K562 (cell line): ENCODE results near the gene RERE. TPM values are rescaled to one million over a fixed set of nuclear protein-coding genes. Genes with fewer than 3 reads are reported as not detected.

Experiments used
- ATAC-seq: fragments of 200-7000 bp; cut with Tn5 transposase; 3 replicates; pipeline ENCODE4 v1.9.1; 2020; ENCODE audit warnings: moderate library complexity
- BruUV-seq: library from RNA; stranded (reverse); fragments of 400-500 nt; replicated peaks from 2 replicates; lab custom pipeline; 2021; lab: Mats Ljungman, UMichigan
- CTCF ChIA-PET: fragments of 300-600 bp; formaldehyde crosslinking; extraction: SDS; loops from one replicate; lab custom pipeline; 2021; ENCODE audit warnings: low intra/inter-chr PET ratio; lab: Yijun Ruan, JAX
- POLR2A ChIA-PET: fragments of 300-600, 350-650 bp; sonication (Branson Sonifier 250); formaldehyde crosslinking; extraction: SDS; loops from one replicate; lab custom pipeline; 2021; ENCODE audit warnings: antibody characterized with exemption, inconsistent platforms; lab: Yijun Ruan, JAX
- DNase-seq, 4 experiments: peaks; one replicate each; pipeline versions ENCODE4 v3.0.0 to v3.0.0-alpha.2; 2011 to 2018; ENCODE audit warnings: low spot score in 3 of 4, mixed read lengths in 3 of 4; ENCODE audit errors: extremely low read depth in 1 of 4
- FAIRE-seq: peaks from 2 replicates; lab custom pipeline; 2011; peaks lifted over from hg19 to GRCh38; lab: Jason Lieb, UNC
- H2AFZ ChIP-seq: 2 replicates; pipeline ENCODE4 v1.6.0; 2011; ENCODE audit warnings: low read depth, low read length, control low read depth, inconsistent platforms
- H3K27ac ChIP-seq: fragments of 200-600 bp; 3 replicates; pipeline ENCODE4 v1.8.0; 2011; ENCODE audit warnings: low read depth, mild to moderate bottlenecking, control low read depth, inconsistent platforms, low read length, moderate library complexity, mixed read lengths; ENCODE audit errors: extremely low read depth
- H3K27me3 ChIP-seq, 2 experiments: fragments of 300-600 bp in 1 of 2; 2 replicates in 1 of 2; 3 replicates in 1 of 2; pipeline versions ENCODE4 v1.6.0 to v1.8.0; 2011; ENCODE audit warnings: inconsistent platforms in 2 of 2, low read length in 2 of 2, mild to moderate bottlenecking in 1 of 2, mixed read lengths in 1 of 2, moderate library complexity in 1 of 2; ENCODE audit not compliant: control insufficient read depth in 2 of 2, insufficient read depth in 2 of 2
- H3K36me3 ChIP-seq: fragments of 300-600 bp; 3 replicates; pipeline ENCODE4 v1.8.0; 2011; ENCODE audit warnings: mild to moderate bottlenecking, low read length, inconsistent platforms; ENCODE audit not compliant: control insufficient read depth, insufficient read depth
- H3K4me1 ChIP-seq, 2 experiments: fragments of 200-600 bp in 1 of 2; replicated peaks in 1 of 2; 2 replicates in 1 of 2; 3 replicates in 1 of 2; pipeline versions ENCODE4 v1.5.1 to v1.8.0; 2011; ENCODE audit warnings: inconsistent platforms in 2 of 2, low read length in 2 of 2, mild to moderate bottlenecking in 1 of 2, mixed read lengths in 1 of 2, moderate library complexity in 1 of 2; ENCODE audit not compliant: control insufficient read depth in 2 of 2, insufficient read depth in 2 of 2
- H3K4me2 ChIP-seq: 2 replicates; pipeline ENCODE4 v1.6.1; 2011; ENCODE audit warnings: low read length, control low read depth, inconsistent platforms, mixed read lengths; ENCODE audit not compliant: insufficient read depth
- H3K4me3 ChIP-seq: fragments of 200-600 bp; sonication (generic), shearing (Covaris generic); 2 replicates; pipeline ENCODE4 v1.5.1; 2016; ENCODE audit warnings: control low read depth, inconsistent platforms
- H3K79me2 ChIP-seq: fragments of 200-600 bp; 3 replicates; pipeline ENCODE4 v1.8.0; 2011; ENCODE audit warnings: low read length, inconsistent platforms; ENCODE audit not compliant: control insufficient read depth, insufficient read depth
- H3K9ac ChIP-seq, 2 experiments: 2 replicates each; pipeline versions ENCODE4 v1.6.0 to v1.6.1; 2011; ENCODE audit warnings: low read depth in 2 of 2, low read length in 2 of 2, control low read depth in 1 of 2, inconsistent platforms in 1 of 2, mild to moderate bottlenecking in 1 of 2, mixed read lengths in 1 of 2; ENCODE audit not compliant: insufficient read depth in 1 of 2
- H3K9me1 ChIP-seq: one replicate; pipeline ENCODE4 v1.6.0; 2011; ENCODE audit warnings: inconsistent platforms, mild to moderate bottlenecking, low read length, moderate library complexity; ENCODE audit not compliant: control insufficient read depth, insufficient read depth
- H3K9me3 ChIP-seq: replicated peaks from 2 replicates; pipeline ENCODE4 v1.5.1; 2011; ENCODE audit warnings: low read depth, low read length, inconsistent platforms; ENCODE audit not compliant: control insufficient read depth, insufficient read depth
- H4K20me1 ChIP-seq: replicated peaks from 2 replicates; pipeline ENCODE4 v1.6.1; 2011; ENCODE audit warnings: low read length, inconsistent platforms, mixed read lengths; ENCODE audit not compliant: control insufficient read depth, insufficient read depth
- ADNP ChIP-seq: fragments of 200-800 bp; sonication (Bioruptor generic); IDR thresholded peaks from 2 replicates; pipeline ENCODE4 v1.6.1; 2016; ENCODE audit warnings: missing genetic modification characterization, missing compliant biosample characterization
- ATF1 ChIP-seq, 2 experiments: fragments of 450-650 bp in 1 of 2; IDR thresholded peaks; 2 replicates each; pipeline ENCODE4 v1.6.1; 2016; ENCODE audit warnings: missing compliant biosample characterization in 1 of 2, missing genetic modification characterization in 1 of 2
- ATF7 ChIP-seq: fragments of 450-650 bp; IDR thresholded peaks from 2 replicates; pipeline ENCODE4 v1.7.1; 2014; ENCODE audit warnings: mild to moderate bottlenecking, moderate library complexity
- BCLAF1 ChIP-seq, 2 experiments: fragments of 450-650 bp in 1 of 2; IDR thresholded peaks; 2 replicates each; pipeline ENCODE4 v1.6.1; 2011 to 2017; ENCODE audit warnings: low read depth in 2 of 2, antibody characterized with exemption in 1 of 2, borderline replicate concordance in 1 of 2, low read length in 1 of 2, mild to moderate bottlenecking in 1 of 2, mixed read lengths in 1 of 2; ENCODE audit not compliant: control insufficient read depth in 1 of 2
- BRD4 ChIP-seq: fragments of 200-600 bp; sonication (generic); IDR thresholded peaks from 2 replicates; pipeline ENCODE4 v1.6.1; 2017; ENCODE audit warnings: inconsistent platforms
- ELF4 ChIP-seq: fragments of 450-650 bp; formaldehyde crosslinking; IDR thresholded peaks from 2 replicates; pipeline ENCODE4 v1.4.0; 2022; ENCODE audit warnings: missing genetic modification characterization
- ESRRB ChIP-seq: fragments of 250-450 bp; sonication (Bioruptor Pico); IDR thresholded peaks from 2 replicates; pipeline ENCODE4 v1.5.0; 2020; ENCODE audit warnings: mild to moderate bottlenecking, moderate library complexity, borderline replicate concordance
- RAD51 ChIP-seq: fragments of 450-650 bp; IDR thresholded peaks from 2 replicates; pipeline ENCODE4 v1.7.1; 2016; ENCODE audit warnings: low read depth, mild to moderate bottlenecking, borderline replicate concordance
- RBM25 ChIP-seq: fragments of 200-400 bp; formaldehyde crosslinking; IDR thresholded peaks from 2 replicates; pipeline ENCODE4 v1.6.1; 2018; ENCODE audit warnings: low read length, low read depth, moderate library complexity; ENCODE audit not compliant: severe bottlenecking
- SRSF1 ChIP-seq: fragments of 200-400 bp; formaldehyde crosslinking; IDR thresholded peaks from 2 replicates; pipeline ENCODE4 v1.6.1; 2017; ENCODE audit warnings: mild to moderate bottlenecking, low read depth, low read length, moderate library complexity
- WGBS: fragments of 100-300 bp; shearing (Covaris generic); methylation state at CpG from one replicate; pipeline ENCODE4 v1.1.6; 2016; ENCODE audit warnings: low coverage, mixed read lengths; ENCODE audit not compliant: insufficient coverage; ENCODE audit errors: missing lambda C conversion rate; 5-methylcytosine and 5-hydroxymethylcytosine counted together
- in situ Hi-C: fragments of 300-500 bp; cut with MboI; formaldehyde crosslinking; loops from 4 replicates; pipeline ENCODE4 v1.15.0; 2018; ENCODE audit warnings: inconsistent platforms, mixed read lengths
- intact Hi-C: fragments of 100-400 bp; cut with micrococcal nuclease; formaldehyde crosslinking; loops from 2 replicates; pipeline ENCODE4 v1.14.2; 2022
- polyA plus RNA-seq, 8 experiments: library from polyadenylated mRNA; depleted of rRNA in 4 of 8; stranded (reverse) in 5 of 8; unstranded in 3 of 8; fragments of >200 nt; fragmentation: Nextera tagmentation in 2 of 8; fragmentation: Illumina TruSeq in 1 of 8; extraction: Ambion mirVana in 2 of 8; extraction: Trizol in 1 of 8; gene quantifications; 2 replicates each; pipeline versions ENCODE4 v1.2.1 to v1.2.3, GENCODE V29; 2011 to 2014; ENCODE audit warnings: inconsistent platforms in 1 of 8, missing spikeins in 1 of 8
- total RNA-seq, 7 experiments: library from RNA; depleted of rRNA in 6 of 7; stranded (reverse); fragments of >200 nt in 6 of 7; fragmentation: Illumina TruSeq in 2 of 7; extraction: Trizol in 2 of 7; gene quantifications; 2 replicates each; pipeline versions ENCODE4 v1.2.1 to v1.2.3, GENCODE V29; 2011 to 2021; ENCODE audit warnings: low replicate concordance in 1 of 7
- TF ChIP-seq, protein P1 (sequence below): sonication (generic); formaldehyde crosslinking; IDR thresholded peaks from 2 replicates; pipeline ENCODE4 v1.9.0; 2022; ENCODE audit warnings: mild to moderate bottlenecking, missing genetic modification reagents
- TF ChIP-seq, protein P2 (sequence below): sonication (generic); formaldehyde crosslinking; IDR thresholded peaks from 2 replicates; pipeline ENCODE4 v1.5.0; 2020; ENCODE audit warnings: missing genetic modification reagents

The RERE gene
- total and polyA plus RNA-seq, 9 of the 15 experiments (the other 6 are each of a cell fraction or from before 2014, with no cell fraction given), result 3.0 to 51.5 (median 13.4) TPM

DNA sequence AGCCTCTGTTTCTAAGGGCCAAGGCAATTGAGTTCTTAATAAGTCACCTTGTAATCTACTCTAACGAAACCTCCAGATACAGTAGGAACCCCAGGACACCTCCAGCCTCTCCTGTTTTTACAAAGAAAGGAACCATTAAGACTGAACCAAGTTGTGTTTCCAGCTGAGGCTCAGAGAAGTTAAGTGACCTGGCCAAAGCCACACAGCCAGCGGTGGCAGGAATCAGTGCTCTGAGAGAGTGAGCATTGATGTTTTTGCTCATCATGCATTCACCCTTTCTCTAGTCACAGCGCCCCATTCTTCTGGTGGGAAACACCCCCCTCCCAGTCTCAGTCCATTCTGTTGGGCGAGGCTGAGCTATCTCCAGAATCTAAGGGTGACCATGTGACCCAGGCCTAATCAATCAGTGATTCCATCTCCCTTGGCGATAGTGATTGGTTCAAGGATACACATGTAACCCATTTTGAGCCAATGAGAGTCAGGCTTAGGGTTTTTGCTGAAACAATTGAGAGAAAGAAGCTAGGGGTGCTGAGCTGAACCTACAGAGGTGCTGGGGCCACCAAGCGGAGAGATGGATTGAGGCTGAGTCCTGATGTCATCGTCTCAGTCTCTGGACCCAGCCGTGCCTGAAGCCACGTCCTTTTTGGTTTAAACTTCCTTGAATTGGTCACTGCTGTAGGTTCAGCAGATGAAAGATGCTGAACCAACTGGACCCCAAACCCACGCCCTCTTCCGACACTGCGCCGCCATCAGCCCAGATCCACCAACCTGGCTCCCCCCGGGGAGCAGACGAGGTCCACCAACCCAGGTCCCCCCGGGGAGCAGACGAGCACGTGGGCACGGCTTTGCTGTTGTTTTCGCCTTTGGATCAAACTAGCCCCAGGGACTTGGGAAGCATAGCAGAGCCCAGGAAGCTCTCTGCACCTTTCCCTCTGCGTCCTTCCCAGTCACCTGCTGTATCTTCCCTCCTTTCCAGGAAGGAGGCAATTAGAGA, 28.0 kb upstream of the RERE start:
- Histone ChIP-seq H3K9me3 (no peaks in the 10 kb centered on the region), H3K9me1 (no peaks in the 10 kb centered on the region), H4K20me1 (no peaks in the 10 kb centered on the region), H3K4me2 (peak overlapping the region; percentile 31), H3K27me3 (no peaks in the 10 kb centered on the region), H2AFZ (peak overlapping the region; percentile 42), H3K79me2 (no peaks in the 10 kb centered on the region), H3K4me3 (no peak overlapping the region), H3K4me1 (peaks cover 7 to 20% of the 10 kb centered on the region in 2 experiments; a peak in 4 of 5 replicates), H3K27ac (no peak overlapping the region), H3K36me3 (no peaks in the 10 kb centered on the region), H3K9ac (peak overlapping the region in 1 of 2 experiments; percentile 75; a peak in 2 of 4 replicates)
- ATAC-seq (peak; percentile 63), DNase-seq (peak; percentile 35 to 54 (median 47)), FAIRE-seq (peak; percentile 57)
- CTCF ChIA-PET, result interaction anchor here (0.9 kb wide), 1 partner anchor 284 kb away, joined by 3 read pairs; no protein-coding TSS in a partner anchor
- POLR2A ChIA-PET, result interaction anchor here (0.6 to 7.7 kb wide), 11 partner anchors 9 to 114 kb away, joined by 3 to 99 read pairs (median 4); partner anchors contain the start of gene ENO1
- WGBS, result 36% methylated on average over 21 of the region's 21 CpGs
- in situ Hi-C loops, result no loop called here
- intact Hi-C loops, result loop anchor here (5.0 kb wide), 1 partner anchor 118 kb away; no protein-coding TSS in a partner anchor
- BruUV-seq, result no TSS peak
- TF ChIP-seq, protein P1, sequence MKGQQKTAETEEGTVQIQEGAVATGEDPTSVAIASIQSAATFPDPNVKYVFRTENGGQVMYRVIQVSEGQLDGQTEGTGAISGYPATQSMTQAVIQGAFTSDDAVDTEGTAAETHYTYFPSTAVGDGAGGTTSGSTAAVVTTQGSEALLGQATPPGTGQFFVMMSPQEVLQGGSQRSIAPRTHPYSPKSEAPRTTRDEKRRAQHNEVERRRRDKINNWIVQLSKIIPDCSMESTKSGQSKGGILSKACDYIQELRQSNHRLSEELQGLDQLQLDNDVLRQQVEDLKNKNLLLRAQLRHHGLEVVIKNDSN (CRISPR knock-in tag), result peak; percentile 38; the same call in 1 of the 2 replicates
- TF ChIP-seq RBM25 (peak; percentile 96), ATF1 (CRISPR knock-in tag; IDR thresholded peaks at IDR 0.05) (no peak), ATF1 (tag; IDR thresholded peaks at IDR 0.05) (0 out of 2 replicates have a peak, but pooled peaks have one; percentile 12), ESRRB (CRISPR knock-in tag) (no peak), BRD4 (no peak), ATF7 (peak; percentile 49; the same call in 1 of the 2 replicates), SRSF1 (no peak), ADNP (0 out of 2 replicates have a peak, but pooled peaks have one; percentile 22), BCLAF1 (IDR thresholded peaks at IDR 0.05; ENCODE audit: borderline replicate concordance in 1 of 2, control insufficient read depth in 1 of 2, low read depth in 2 of 2, low read length in 1 of 2) (no peak), ELF4 (CRISPR knock-in tag) (no peak), RAD51 (peak; percentile 63)
- TF ChIP-seq, protein P2, sequence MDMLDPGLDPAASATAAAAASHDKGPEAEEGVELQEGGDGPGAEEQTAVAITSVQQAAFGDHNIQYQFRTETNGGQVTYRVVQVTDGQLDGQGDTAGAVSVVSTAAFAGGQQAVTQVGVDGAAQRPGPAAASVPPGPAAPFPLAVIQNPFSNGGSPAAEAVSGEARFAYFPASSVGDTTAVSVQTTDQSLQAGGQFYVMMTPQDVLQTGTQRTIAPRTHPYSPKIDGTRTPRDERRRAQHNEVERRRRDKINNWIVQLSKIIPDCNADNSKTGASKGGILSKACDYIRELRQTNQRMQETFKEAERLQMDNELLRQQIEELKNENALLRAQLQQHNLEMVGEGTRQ (CRISPR knock-in tag), result peak; percentile 63
